Islet of Langerhans (tissue), 1 donor: ENCODE data around the gene KLHL17.
"Not testable (repeated sequence)": the region's sequence is repeated elsewhere in the genome, so short reads cannot be mapped to it uniquely, and the experiment has no call there.

Experiments
- FAIRE-seq: peaks from one replicate; lab custom pipeline; 2011; peaks lifted over from hg19 to GRCh38; lab: Jason Lieb, UNC

KLHL17 gene

GRCh38 chr1:937521-937920, 22.9 kb upstream of the KLHL17 start:
- no peak for FAIRE-seq

GRCh38 chr1:938088-938683, 22.2 kb upstream of the KLHL17 start:
- FAIRE-seq: no peak

- no peak for FAIRE-seq
Observed at GRCh38 chr1:938711-939489, 21.5 kb upstream of the KLHL17 start.

GRCh38 chr1:939511-940106, 20.8 kb upstream of the KLHL17 start:
- no peak for FAIRE-seq

GRCh38 chr1:940107-941014, 20.0 kb upstream of the KLHL17 start:
- no peak for FAIRE-seq

GRCh38 chr1:941015-941587, 19.3 kb upstream of the KLHL17 start:
- no peak for FAIRE-seq

GRCh38 chr1:941588-942383, 18.6 kb upstream of the KLHL17 start:
- FAIRE-seq: no peak

- no peak for FAIRE-seq
Observed at GRCh38 chr1:942411-942821, 18.0 kb upstream of the KLHL17 start.

GRCh38 chr1:942864-943533, 17.4 kb upstream of the KLHL17 start:
- FAIRE-seq: no peak

GRCh38 chr1:943545-944340, 16.6 kb upstream of the KLHL17 start:
- FAIRE-seq: no peak

- FAIRE-seq: no peak
Observed at GRCh38 chr1:944341-945325, 15.8 kb upstream of the KLHL17 start.

GRCh38 chr1:945688-946556, 14.5 kb upstream of the KLHL17 start:
- no peak for FAIRE-seq

GRCh38 chr1:946811-947210, 13.6 kb upstream of the KLHL17 start:
- not testable (repeated sequence) for FAIRE-seq

- no peak for FAIRE-seq
Observed at GRCh38 chr1:947958-948357, 12.4 kb upstream of the KLHL17 start.

- no peak for FAIRE-seq
Observed at GRCh38 chr1:950268-950667, 10.1 kb upstream of the KLHL17 start.

- no peak for FAIRE-seq
Observed at GRCh38 chr1:950881-951280, 9.5 kb upstream of the KLHL17 start.

- FAIRE-seq: no peak
Observed at GRCh38 chr1:951364-951763, 9.0 kb upstream of the KLHL17 start.

GRCh38 chr1:952201-952600, 8.2 kb upstream of the KLHL17 start:
- no peak for FAIRE-seq
